Measurements from ENCODE around the gene SOX2. TPM values are rescaled to one million over a fixed set of nuclear protein-coding genes. Genes with fewer than 3 reads are reported as not detected.
A peak's percentile ranks its signal among the peaks of the same experiment; 100 is the strongest.

The SOX2 gene
- total RNA-seq, result not detected in 2 replicates

DNA sequence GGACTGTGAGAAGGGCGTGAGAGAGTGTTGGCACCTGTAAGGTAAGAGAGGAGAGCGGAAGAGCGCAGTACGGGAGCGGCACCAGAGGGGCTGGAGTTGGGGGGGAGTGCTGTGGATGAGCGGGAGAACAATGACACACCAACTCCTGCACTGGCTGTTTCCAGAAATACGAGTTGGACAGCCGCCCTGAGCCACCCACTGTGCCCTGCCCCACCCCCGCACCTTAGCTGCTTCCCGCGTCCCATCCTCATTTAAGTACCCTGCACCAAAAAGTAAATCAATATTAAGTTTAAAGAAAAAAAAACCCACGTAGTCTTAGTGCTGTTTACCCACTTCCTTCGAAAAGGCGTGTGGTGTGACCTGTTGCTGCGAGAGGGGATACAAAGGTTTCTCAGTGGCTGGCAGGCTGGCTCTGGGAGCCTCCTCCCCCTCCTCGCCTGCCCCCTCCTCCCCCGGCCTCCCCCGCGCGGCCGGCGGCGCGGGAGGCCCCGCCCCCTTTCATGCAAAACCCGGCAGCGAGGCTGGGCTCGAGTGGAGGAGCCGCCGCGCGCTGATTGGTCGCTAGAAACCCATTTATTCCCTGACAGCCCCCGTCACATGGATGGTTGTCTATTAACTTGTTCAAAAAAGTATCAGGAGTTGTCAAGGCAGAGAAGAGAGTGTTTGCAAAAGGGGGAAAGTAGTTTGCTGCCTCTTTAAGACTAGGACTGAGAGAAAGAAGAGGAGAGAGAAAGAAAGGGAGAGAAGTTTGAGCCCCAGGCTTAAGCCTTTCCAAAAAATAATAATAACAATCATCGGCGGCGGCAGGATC is at the start of gene SOX2:
TSS of gene SOX2 (plus strand) at position 601 of the 811 bp plus-strand sequence. CDS start 436 bp downstream, outside the sequence.
- no peak for TF ChIP-seq CTCF (IDR thresholded peaks at IDR 0.05; ENCODE audit: extremely low read depth, low read depth, low read length)
- Histone ChIP-seq H3K36me3 (ENCODE audit: insufficient read depth, low read length) (no peaks in the 10 kb centered on the region), H3K79me2 (ENCODE audit: insufficient read depth, low read length) (no peaks in the 10 kb centered on the region), H3K27me3 (ENCODE audit: insufficient read depth, low read length) (peaks cover 83% of the 10 kb centered on the region), H3K4me2 (ENCODE audit: insufficient read depth, low read length) (peak within 1 kb of the TSS; percentile 67), H3K27ac (ENCODE audit: low read depth, low read length) (no peak within 1 kb of the TSS), H3K9me3 (ENCODE audit: low read depth, low read length) (no peaks in the 10 kb centered on the region), H3K4me1 (ENCODE audit: insufficient read depth, low read length) (peaks cover 7% of the 10 kb centered on the region), H4K20me1 (ENCODE audit: insufficient read depth, low read length) (no peaks in the 10 kb centered on the region), H2AFZ (ENCODE audit: low read length) (peak within 1 kb of the TSS; percentile 25), H3K4me3 (ENCODE audit: insufficient read depth, low read length) (peak within 1 kb of the TSS; percentile 35)
- DNase-seq (ENCODE audit: insufficient read length, low spot score, missing footprints), result peak; percentile 92

DNA sequence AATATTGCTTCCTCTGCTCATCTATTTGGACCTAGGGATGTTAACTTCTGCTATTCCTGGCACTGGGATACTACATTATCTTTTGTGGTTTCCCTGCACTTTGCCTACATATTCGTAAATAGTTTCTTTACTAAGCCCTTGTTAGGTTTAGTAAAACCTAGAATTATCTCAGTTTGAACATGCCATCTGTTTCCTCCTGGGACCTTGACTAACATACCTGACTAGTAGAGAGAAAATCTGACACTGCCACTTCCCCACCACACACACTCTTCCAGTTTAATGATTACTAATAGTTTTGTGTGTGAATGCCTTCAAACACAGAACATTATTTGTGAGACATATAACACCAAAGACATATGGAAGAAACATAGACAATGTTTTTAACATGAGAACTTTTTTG is 28.2 kb upstream of the SOX2 start:
- H3K4me2 ChIP-seq (ENCODE audit: insufficient read depth, low read length), result no peak overlapping the region
- no peaks in the 10 kb centered on the region for H3K9me3 ChIP-seq (ENCODE audit: low read depth, low read length)
- no peak overlapping the region for H2AFZ ChIP-seq (ENCODE audit: low read length)
- no peak overlapping the region for H3K4me3 ChIP-seq (ENCODE audit: insufficient read depth, low read length)
- DNase-seq (ENCODE audit: insufficient read length, low spot score, missing footprints), result no peak
- H4K20me1 ChIP-seq (ENCODE audit: insufficient read depth, low read length), result no peaks in the 10 kb centered on the region
- H3K79me2 ChIP-seq (ENCODE audit: insufficient read depth, low read length), result no peaks in the 10 kb centered on the region
- H3K36me3 ChIP-seq (ENCODE audit: insufficient read depth, low read length), result no peaks in the 10 kb centered on the region
- H3K4me1 ChIP-seq (ENCODE audit: insufficient read depth, low read length), result no peaks in the 10 kb centered on the region
- TF ChIP-seq CTCF (IDR thresholded peaks at IDR 0.05; ENCODE audit: extremely low read depth, low read depth, low read length), result no peak
- no peaks in the 10 kb centered on the region for H3K27me3 ChIP-seq (ENCODE audit: insufficient read depth, low read length)
- H3K27ac ChIP-seq (ENCODE audit: low read depth, low read length), result no peak overlapping the region

DNA sequence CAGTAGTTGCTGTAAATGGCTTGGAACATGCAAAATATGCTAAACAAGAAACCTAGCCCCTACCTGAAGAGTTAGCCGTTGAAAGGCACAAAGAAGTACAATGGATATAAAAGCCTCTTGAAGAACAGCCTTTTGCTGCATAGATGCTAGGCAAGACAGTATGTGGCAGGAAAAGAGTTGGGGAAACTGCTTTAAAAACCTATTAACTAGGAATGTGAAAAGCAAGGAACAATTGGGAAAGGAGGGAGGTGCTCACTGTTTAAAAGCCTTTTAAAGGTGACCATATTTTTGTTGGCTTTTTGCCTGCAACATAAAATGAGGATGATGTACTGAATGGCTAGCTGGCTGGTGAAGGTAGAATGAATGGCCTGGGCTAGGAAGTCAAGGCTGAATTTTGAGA is 24.5 kb upstream of the SOX2 start:
- H3K27me3 ChIP-seq (ENCODE audit: insufficient read depth, low read length), result no peaks in the 10 kb centered on the region
- no peaks in the 10 kb centered on the region for H3K36me3 ChIP-seq (ENCODE audit: insufficient read depth, low read length)
- DNase-seq (ENCODE audit: insufficient read length, low spot score, missing footprints), result no peak
- H3K27ac ChIP-seq (ENCODE audit: low read depth, low read length), result no peak overlapping the region
- no peaks in the 10 kb centered on the region for H4K20me1 ChIP-seq (ENCODE audit: insufficient read depth, low read length)
- H3K4me3 ChIP-seq (ENCODE audit: insufficient read depth, low read length), result no peak overlapping the region
- H2AFZ ChIP-seq (ENCODE audit: low read length), result no peak overlapping the region
- H3K79me2 ChIP-seq (ENCODE audit: insufficient read depth, low read length), result no peaks in the 10 kb centered on the region
- H3K4me2 ChIP-seq (ENCODE audit: insufficient read depth, low read length), result no peak overlapping the region
- no peaks in the 10 kb centered on the region for H3K4me1 ChIP-seq (ENCODE audit: insufficient read depth, low read length)
- H3K9me3 ChIP-seq (ENCODE audit: low read depth, low read length), result no peaks in the 10 kb centered on the region
- no peak for TF ChIP-seq CTCF (IDR thresholded peaks at IDR 0.05; ENCODE audit: extremely low read depth, low read depth, low read length)

DNA sequence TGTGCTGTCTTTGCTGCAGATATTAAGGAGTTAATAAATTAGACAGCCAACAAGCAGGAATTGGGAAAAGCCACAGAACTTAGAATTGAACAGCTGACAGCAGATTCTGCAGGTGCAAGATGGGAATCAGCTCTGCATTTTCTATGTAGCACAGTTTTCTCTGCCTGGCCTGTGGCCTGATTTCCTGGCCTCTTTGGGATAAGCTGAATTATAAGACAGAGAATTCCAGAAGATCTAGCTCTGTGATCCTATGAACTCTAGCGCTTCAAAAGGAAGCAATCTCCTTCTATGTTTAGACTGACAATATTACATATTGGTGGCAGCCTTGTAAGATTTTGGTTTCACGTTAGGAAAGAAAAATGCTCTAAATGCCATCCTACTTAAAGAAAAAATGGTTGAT is 24.0 kb upstream of the SOX2 start:
- H3K9me3 ChIP-seq (ENCODE audit: low read depth, low read length), result no peaks in the 10 kb centered on the region
- H3K36me3 ChIP-seq (ENCODE audit: insufficient read depth, low read length), result no peaks in the 10 kb centered on the region
- no peak overlapping the region for H3K4me3 ChIP-seq (ENCODE audit: insufficient read depth, low read length)
- H4K20me1 ChIP-seq (ENCODE audit: insufficient read depth, low read length), result no peaks in the 10 kb centered on the region
- H3K4me2 ChIP-seq (ENCODE audit: insufficient read depth, low read length), result no peak overlapping the region
- no peaks in the 10 kb centered on the region for H3K79me2 ChIP-seq (ENCODE audit: insufficient read depth, low read length)
- no peak overlapping the region for H2AFZ ChIP-seq (ENCODE audit: low read length)
- no peaks in the 10 kb centered on the region for H3K27me3 ChIP-seq (ENCODE audit: insufficient read depth, low read length)
- no peak for DNase-seq (ENCODE audit: insufficient read length, low spot score, missing footprints)
- no peaks in the 10 kb centered on the region for H3K4me1 ChIP-seq (ENCODE audit: insufficient read depth, low read length)
- H3K27ac ChIP-seq (ENCODE audit: low read depth, low read length), result no peak overlapping the region
- TF ChIP-seq CTCF (IDR thresholded peaks at IDR 0.05; ENCODE audit: extremely low read depth, low read depth, low read length), result no peak

All from osteoblast (primary cell).